ENCODE measurements around the gene MYRIP. TPM values are rescaled to one million over a fixed set of nuclear protein-coding genes. Genes with fewer than 3 reads are reported as not detected.

MYRIP gene
- total and polyA plus RNA-seq, 8 donors: 0.29 to 1.9 (median 0.57) TPM

DNA sequence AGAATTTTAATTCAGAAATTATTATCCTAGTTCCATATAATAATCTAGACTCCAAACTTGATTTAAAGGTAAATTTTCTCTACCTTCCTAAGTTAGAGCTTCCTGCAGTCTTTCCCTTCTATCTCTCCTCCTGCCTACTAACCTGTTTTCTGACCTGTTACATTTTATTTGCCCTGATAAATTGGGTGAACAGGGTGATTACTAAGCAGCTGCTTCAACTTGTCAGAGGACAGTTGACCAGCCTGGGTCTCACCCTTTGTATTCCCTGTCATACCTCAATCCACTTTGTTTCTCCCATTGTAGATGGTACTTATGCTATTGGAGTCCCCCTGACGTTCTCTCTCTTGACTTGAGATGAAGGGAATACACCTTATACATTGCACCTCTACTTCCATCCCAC is 28.4 kb upstream of the MYRIP start:
- H3K36me3 ChIP-seq: no peaks in the 10 kb centered on the region
- no peak overlapping the region for H3K4me3 ChIP-seq
- ATAC-seq: no peak
- H3K9me3 ChIP-seq: no peaks in the 10 kb centered on the region
- H3K4me1 ChIP-seq: no peaks in the 10 kb centered on the region
- no peaks in the 10 kb centered on the region for H3K27me3 ChIP-seq
- DNase-seq: no peak
- TF ChIP-seq, protein P1, sequence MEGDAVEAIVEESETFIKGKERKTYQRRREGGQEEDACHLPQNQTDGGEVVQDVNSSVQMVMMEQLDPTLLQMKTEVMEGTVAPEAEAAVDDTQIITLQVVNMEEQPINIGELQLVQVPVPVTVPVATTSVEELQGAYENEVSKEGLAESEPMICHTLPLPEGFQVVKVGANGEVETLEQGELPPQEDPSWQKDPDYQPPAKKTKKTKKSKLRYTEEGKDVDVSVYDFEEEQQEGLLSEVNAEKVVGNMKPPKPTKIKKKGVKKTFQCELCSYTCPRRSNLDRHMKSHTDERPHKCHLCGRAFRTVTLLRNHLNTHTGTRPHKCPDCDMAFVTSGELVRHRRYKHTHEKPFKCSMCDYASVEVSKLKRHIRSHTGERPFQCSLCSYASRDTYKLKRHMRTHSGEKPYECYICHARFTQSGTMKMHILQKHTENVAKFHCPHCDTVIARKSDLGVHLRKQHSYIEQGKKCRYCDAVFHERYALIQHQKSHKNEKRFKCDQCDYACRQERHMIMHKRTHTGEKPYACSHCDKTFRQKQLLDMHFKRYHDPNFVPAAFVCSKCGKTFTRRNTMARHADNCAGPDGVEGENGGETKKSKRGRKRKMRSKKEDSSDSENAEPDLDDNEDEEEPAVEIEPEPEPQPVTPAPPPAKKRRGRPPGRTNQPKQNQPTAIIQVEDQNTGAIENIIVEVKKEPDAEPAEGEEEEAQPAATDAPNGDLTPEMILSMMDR (IDR thresholded peaks at IDR 0.05): no peak
- no peak overlapping the region for H3K27ac ChIP-seq
- intact Hi-C loops (cut with DNase I): no loop called here

DNA sequence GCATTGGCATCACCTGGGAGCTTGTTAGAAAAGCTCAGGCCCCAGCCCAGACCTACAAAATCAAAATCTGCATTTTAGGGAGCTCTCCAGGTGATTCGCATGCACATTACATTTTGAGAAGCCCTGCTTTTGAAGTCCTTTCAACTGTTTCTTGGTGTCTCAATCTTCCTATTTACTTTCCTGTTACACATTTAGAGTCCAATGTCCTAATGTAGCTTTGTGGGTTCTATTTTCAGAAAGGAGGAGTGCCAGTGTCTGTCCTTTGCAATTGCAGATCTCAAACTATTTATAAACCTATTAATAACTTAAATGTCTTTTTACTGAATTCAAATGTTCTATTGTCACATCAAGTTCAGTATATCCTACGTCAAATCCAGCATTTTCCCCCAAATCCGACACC is 27.8 kb upstream of the MYRIP start:
- Histone ChIP-seq H3K4me3 (no peak overlapping the region), H3K36me3 (no peaks in the 10 kb centered on the region), H3K27me3 (no peaks in the 10 kb centered on the region), H3K27ac (no peak overlapping the region), H3K4me1 (no peaks in the 10 kb centered on the region), H3K9me3 (no peaks in the 10 kb centered on the region)
- DNase-seq (no peak), ATAC-seq (no peak)
- TF ChIP-seq, protein P1 (IDR thresholded peaks at IDR 0.05): no peak
- intact Hi-C loops (cut with DNase I): no loop called here

DNA sequence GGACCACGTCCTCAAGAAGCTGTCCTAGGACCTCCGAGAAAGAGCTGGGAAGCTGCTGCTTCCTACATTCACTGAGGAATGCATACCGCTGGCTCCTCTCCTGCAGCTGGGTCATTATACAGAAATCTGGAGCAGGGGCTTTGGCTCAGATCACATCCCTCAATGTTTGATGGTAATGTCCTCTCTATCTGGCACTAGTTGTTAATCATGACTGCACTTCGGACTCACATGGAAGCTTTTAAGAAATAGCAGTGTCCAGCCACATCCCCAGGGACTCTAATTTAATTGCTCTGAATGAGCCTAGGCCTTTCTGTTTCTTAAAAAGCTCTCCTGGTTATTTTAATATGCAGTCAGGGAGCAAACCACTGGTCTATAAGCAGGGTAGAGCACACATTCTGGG is 25.7 kb upstream of the MYRIP start:
- no peaks in the 10 kb centered on the region for H3K4me1 ChIP-seq
- ATAC-seq (no peak), DNase-seq (no peak)
- TF ChIP-seq, protein P1 (IDR thresholded peaks at IDR 0.05): no peak
- intact Hi-C loops (cut with DNase I): no loop called here
- H3K27me3 ChIP-seq: no peaks in the 10 kb centered on the region
- H3K36me3 ChIP-seq: no peaks in the 10 kb centered on the region
- H3K27ac ChIP-seq: no peak overlapping the region
- no peak overlapping the region for H3K4me3 ChIP-seq
- no peaks in the 10 kb centered on the region for H3K9me3 ChIP-seq

DNA sequence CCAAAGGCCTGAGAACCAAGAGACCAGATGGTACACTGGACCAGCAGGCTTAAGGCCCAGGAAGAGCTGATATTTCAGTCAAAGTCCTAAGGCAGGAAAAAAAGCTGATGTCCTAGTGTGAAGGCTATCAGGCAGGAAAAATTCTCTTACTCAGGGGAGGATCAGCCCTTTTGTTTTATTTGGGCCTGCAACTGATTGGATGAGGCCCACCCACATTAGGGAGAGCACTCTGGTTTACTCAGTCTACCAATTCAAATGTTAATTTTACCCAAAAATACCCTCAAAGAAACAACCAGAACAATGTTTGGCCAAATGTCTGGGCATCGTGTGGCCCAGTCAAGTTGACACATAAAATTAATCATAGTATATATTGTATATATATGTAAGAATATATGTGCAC is 24.5 kb upstream of the MYRIP start:
- ATAC-seq (no peak), DNase-seq (no peak)
- intact Hi-C loops (cut with DNase I): no loop called here
- Histone ChIP-seq H3K36me3 (no peaks in the 10 kb centered on the region), H3K4me3 (no peak overlapping the region), H3K9me3 (no peaks in the 10 kb centered on the region), H3K4me1 (no peaks in the 10 kb centered on the region), H3K27ac (no peak overlapping the region), H3K27me3 (no peaks in the 10 kb centered on the region)
- TF ChIP-seq, protein P1 (IDR thresholded peaks at IDR 0.05): no peak

DNA sequence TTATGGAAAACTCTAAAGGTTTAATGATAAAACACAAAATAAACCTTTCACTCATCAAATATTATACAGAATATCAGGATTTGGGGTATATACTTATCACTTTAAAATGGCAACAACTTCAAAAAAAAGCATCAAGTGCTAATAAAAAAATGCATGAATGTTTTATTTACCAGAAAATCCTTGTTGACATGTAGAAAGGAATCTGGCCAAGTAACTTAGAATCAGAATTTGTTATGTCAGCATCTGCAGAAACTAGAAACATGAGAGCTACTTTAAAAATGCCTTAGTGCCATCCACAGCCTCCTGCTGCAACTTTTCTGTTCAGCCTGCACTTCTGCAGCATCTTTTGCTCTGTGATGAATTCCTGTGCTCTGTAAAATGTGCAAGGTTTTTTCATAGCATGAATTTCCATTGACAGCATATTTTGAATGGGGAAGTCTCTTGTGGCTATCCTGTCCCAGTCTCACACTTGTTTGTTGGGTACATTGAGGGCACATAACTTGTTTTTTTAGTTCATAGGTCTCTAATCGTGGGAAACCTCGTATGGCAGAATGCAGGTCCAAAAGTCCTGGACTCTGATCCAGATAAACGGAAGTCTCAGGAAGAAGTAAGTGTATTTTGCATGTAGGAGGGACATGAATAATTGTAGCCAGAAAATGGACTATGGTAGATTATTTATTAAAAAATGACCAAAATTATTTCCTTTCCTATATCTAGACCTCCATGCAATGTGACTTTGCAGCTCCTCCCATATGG is 21.1 kb upstream of the MYRIP start:
- H3K4me3 ChIP-seq: no peak overlapping the region
- TF ChIP-seq, protein P1 (IDR thresholded peaks at IDR 0.05): no peak
- no peaks in the 10 kb centered on the region for H3K4me1 ChIP-seq
- no peak for ATAC-seq
- H3K36me3 ChIP-seq: no peaks in the 10 kb centered on the region
- no peaks in the 10 kb centered on the region for H3K9me3 ChIP-seq
- DNase-seq: no peak
- no peak overlapping the region for H3K27ac ChIP-seq
- intact Hi-C loops (cut with DNase I): no loop called here
- H3K27me3 ChIP-seq: no peaks in the 10 kb centered on the region
